HG03139 (cell line): ENCODE results near the gene ZNF383.
"Not testable (repeated sequence)": the region's sequence is repeated elsewhere in the genome, so short reads cannot be mapped to it uniquely, and the experiment has no call there.

ENCODE experiments used
- ATAC-seq: cut with Tn5 transposase; IDR thresholded peaks from one replicate; pipeline ENCODE4 v1.9.1; 2021; ENCODE audit not compliant: unreplicated experiment

Gene ZNF383

GRCh38 chr19:37292998-37293939, 75.3 kb downstream of the ZNF383 start:
- ATAC-seq: not testable (repeated sequence)

GRCh38 chr19:37294246-37294645, 76.2 kb downstream of the ZNF383 start:
- ATAC-seq: not testable (repeated sequence)
